Measurements from ENCODE around the gene CCDC90B.

- TF ChIP-seq, protein P1, sequence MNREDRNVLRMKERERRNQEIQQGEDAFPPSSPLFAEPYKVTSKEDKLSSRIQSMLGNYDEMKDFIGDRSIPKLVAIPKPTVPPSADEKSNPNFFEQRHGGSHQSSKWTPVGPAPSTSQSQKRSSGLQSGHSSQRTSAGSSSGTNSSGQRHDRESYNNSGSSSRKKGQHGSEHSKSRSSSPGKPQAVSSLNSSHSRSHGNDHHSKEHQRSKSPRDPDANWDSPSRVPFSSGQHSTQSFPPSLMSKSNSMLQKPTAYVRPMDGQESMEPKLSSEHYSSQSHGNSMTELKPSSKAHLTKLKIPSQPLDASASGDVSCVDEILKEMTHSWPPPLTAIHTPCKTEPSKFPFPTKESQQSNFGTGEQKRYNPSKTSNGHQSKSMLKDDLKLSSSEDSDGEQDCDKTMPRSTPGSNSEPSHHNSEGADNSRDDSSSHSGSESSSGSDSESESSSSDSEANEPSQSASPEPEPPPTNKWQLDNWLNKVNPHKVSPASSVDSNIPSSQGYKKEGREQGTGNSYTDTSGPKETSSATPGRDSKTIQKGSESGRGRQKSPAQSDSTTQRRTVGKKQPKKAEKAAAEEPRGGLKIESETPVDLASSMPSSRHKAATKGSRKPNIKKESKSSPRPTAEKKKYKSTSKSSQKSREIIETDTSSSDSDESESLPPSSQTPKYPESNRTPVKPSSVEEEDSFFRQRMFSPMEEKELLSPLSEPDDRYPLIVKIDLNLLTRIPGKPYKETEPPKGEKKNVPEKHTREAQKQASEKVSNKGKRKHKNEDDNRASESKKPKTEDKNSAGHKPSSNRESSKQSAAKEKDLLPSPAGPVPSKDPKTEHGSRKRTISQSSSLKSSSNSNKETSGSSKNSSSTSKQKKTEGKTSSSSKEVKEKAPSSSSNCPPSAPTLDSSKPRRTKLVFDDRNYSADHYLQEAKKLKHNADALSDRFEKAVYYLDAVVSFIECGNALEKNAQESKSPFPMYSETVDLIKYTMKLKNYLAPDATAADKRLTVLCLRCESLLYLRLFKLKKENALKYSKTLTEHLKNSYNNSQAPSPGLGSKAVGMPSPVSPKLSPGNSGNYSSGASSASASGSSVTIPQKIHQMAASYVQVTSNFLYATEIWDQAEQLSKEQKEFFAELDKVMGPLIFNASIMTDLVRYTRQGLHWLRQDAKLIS (CRISPR knock-in tag; IDR thresholded peaks at IDR 0.05; ENCODE audit: borderline replicate concordance), result no peak
- TF ChIP-seq ETV6 (CRISPR knock-in tag; IDR thresholded peaks at IDR 0.05) (no peak), CTCF (IDR thresholded peaks at IDR 0.05) (no peak), GABPB1 (CRISPR knock-in tag; IDR thresholded peaks at IDR 0.05) (no peak), HMGXB4 (CRISPR knock-in tag; IDR thresholded peaks at IDR 0.05) (no peak), RELA (CRISPR knock-in tag; IDR thresholded peaks at IDR 0.05; ENCODE audit: borderline replicate concordance) (no peak), NFATC4 (CRISPR knock-in tag; IDR thresholded peaks at IDR 0.05) (no peak), ELF4 (CRISPR knock-in tag; IDR thresholded peaks at IDR 0.05; ENCODE audit: low read depth) (no peak)
Observed at GRCh38 chr11:83284501-83285150, 1.5 kb downstream of the CCDC90B start.

Measured in WTC11 (cell line).